H1 (cell line): ENCODE data around the gene ABCB11. TPM values are rescaled to one million over a fixed set of nuclear protein-coding genes. Genes with fewer than 3 reads are reported as not detected.

Experiments used
- CTCF ChIA-PET: fragments of 300-600 bp; sonication (Branson Sonifier 250); formaldehyde crosslinking; loops from one replicate; lab custom pipeline; 2021; ENCODE audit not compliant: partially characterized antibody; lab: Charles Lee
- POLR2A ChIA-PET: fragments of 300-600 bp; sonication (Branson Sonifier 250); formaldehyde crosslinking; loops from one replicate; lab custom pipeline; 2021; ENCODE audit warnings: inconsistent platforms; ENCODE audit not compliant: partially characterized antibody; lab: Charles Lee
- DNase-seq, 2 experiments: peaks; one replicate each; pipeline versions ENCODE4 v3.0.0 to v3.0.0-alpha.2; 2010 to 2022; ENCODE audit warnings: low spot score in 2 of 2, low read depth in 1 of 2, mixed read lengths in 1 of 2
- FAIRE-seq: peaks from 2 replicates; lab custom pipeline; 2011; peaks lifted over from hg19 to GRCh38; lab: Jason Lieb, UNC
- H2AFZ ChIP-seq: 2 replicates; pipeline ENCODE4 v1.8.1; 2012; ENCODE audit warnings: low read length, inconsistent platforms
- H2AK5ac ChIP-seq: 2 replicates; pipeline ENCODE4 v1.6.1; 2013; ENCODE audit warnings: low read depth, low read length
- H2BK120ac ChIP-seq: replicated peaks from 2 replicates; pipeline ENCODE3; 2013; ENCODE audit warnings: low read depth, low read length, inconsistent platforms
- H2BK12ac ChIP-seq: 2 replicates; pipeline ENCODE4 v1.6.1; 2013; ENCODE audit warnings: low read depth, low read length
- H2BK15ac ChIP-seq: 2 replicates; pipeline ENCODE4 v1.6.1; 2013; ENCODE audit warnings: low read length
- H2BK20ac ChIP-seq: 2 replicates; pipeline ENCODE4 v1.6.1; 2013; ENCODE audit warnings: low read length
- H2BK5ac ChIP-seq: 2 replicates; pipeline ENCODE4 v1.6.1; 2013; ENCODE audit warnings: low read depth, low read length
- H3K14ac ChIP-seq: 2 replicates; pipeline ENCODE4 v1.6.1; 2013; ENCODE audit warnings: inconsistent platforms; ENCODE audit not compliant: insufficient read length
- H3K18ac ChIP-seq: 2 replicates; pipeline ENCODE4 v1.6.1; 2013; ENCODE audit warnings: low read length; ENCODE audit errors: extremely low read depth
- H3K23ac ChIP-seq: 2 replicates; pipeline ENCODE4 v1.6.1; 2013; ENCODE audit warnings: inconsistent platforms; ENCODE audit not compliant: insufficient read length
- H3K23me2 ChIP-seq: 2 replicates; pipeline ENCODE4 v1.6.1; 2013; ENCODE audit warnings: low read depth, low read length
- H3K27ac ChIP-seq: 2 replicates; pipeline ENCODE4 v1.6.1; 2011; ENCODE audit warnings: low read depth, low read length, inconsistent platforms
- H3K27me3 ChIP-seq, 4 experiments: replicated peaks in 1 of 4; 1 replicate in 1 of 4; 2 replicates in 3 of 4; pipeline versions ENCODE4 v1.6.1 to v1.8.1; 2011 to 2013; ENCODE audit warnings: low read length in 3 of 4, mild to moderate bottlenecking in 3 of 4, inconsistent platforms in 2 of 4, mixed read lengths in 2 of 4, moderate library complexity in 1 of 4; ENCODE audit not compliant: control insufficient read depth in 3 of 4, insufficient read depth in 3 of 4; ENCODE audit errors: extremely low read depth in 1 of 4
- H3K36me3 ChIP-seq, 4 experiments: 2 replicates each; pipeline versions ENCODE4 v1.6.1 to v1.8.1; 2011 to 2013; ENCODE audit warnings: mild to moderate bottlenecking in 4 of 4, low read length in 3 of 4, moderate library complexity in 2 of 4, control low read depth in 1 of 4, inconsistent platforms in 1 of 4; ENCODE audit not compliant: insufficient read depth in 4 of 4, control insufficient read depth in 2 of 4
- H3K4ac ChIP-seq: replicated peaks from 2 replicates; pipeline ENCODE3; 2013; ENCODE audit warnings: low read length, low read depth, mixed read lengths, inconsistent platforms; ENCODE audit not compliant: insufficient read length
- H3K4me1 ChIP-seq, 4 experiments: replicated peaks in 1 of 4; 1 replicate in 1 of 4; 2 replicates in 3 of 4; pipeline versions ENCODE4 v1.6.1 to v1.8.1; 2011 to 2013; ENCODE audit warnings: low read length in 3 of 4, inconsistent platforms in 2 of 4, mixed read lengths in 1 of 4; ENCODE audit not compliant: insufficient read depth in 4 of 4, control insufficient read depth in 3 of 4
- H3K4me2 ChIP-seq, 2 experiments: 2 replicates each; pipeline versions ENCODE4 v1.6.1 to v1.8.1; 2011 to 2013; ENCODE audit warnings: low read depth in 2 of 2, low read length in 2 of 2, control low read depth in 1 of 2, inconsistent platforms in 1 of 2, mild to moderate bottlenecking in 1 of 2; ENCODE audit not compliant: insufficient read depth in 1 of 2
- H3K4me3 ChIP-seq, 4 experiments: fragments of 200-600, 300-600 bp in 1 of 4; sonication (generic), shearing (Covaris generic), sonication (Bioruptor Twin) in 1 of 4; 2 replicates each; pipeline versions ENCODE4 v1.5.1 to v1.8.1; 2011 to 2016; ENCODE audit warnings: low read length in 4 of 4, low read depth in 3 of 4, control low read depth in 2 of 4, inconsistent platforms in 2 of 4, mild to moderate bottlenecking in 2 of 4, mixed read lengths in 1 of 4, moderate library complexity in 1 of 4; ENCODE audit not compliant: insufficient read depth in 2 of 4; ENCODE audit errors: extremely low read depth in 1 of 4
- H3K56ac ChIP-seq: replicated peaks from 2 replicates; pipeline ENCODE3; 2013; ENCODE audit warnings: low read depth, mild to moderate bottlenecking, mixed read lengths, low read length, inconsistent platforms; ENCODE audit not compliant: insufficient read length
- H3K79me1 ChIP-seq: 2 replicates; pipeline ENCODE4 v1.6.1; 2013; ENCODE audit warnings: low read depth, low read length, control low read depth
- H3K79me2 ChIP-seq, 2 experiments: 2 replicates each; pipeline versions ENCODE4 v1.6.1 to v1.8.1; 2012 to 2013; ENCODE audit warnings: low read length in 2 of 2, mild to moderate bottlenecking in 2 of 2, inconsistent platforms in 1 of 2; ENCODE audit not compliant: insufficient read depth in 2 of 2, control insufficient read depth in 1 of 2
- H3K9ac ChIP-seq, 4 experiments: replicated peaks in 1 of 4; 1 replicate in 1 of 4; 2 replicates in 3 of 4; pipeline versions ENCODE4 v1.6.1 to v1.8.1; 2011 to 2013; ENCODE audit warnings: low read depth in 3 of 4, low read length in 3 of 4, control low read depth in 2 of 4, mild to moderate bottlenecking in 2 of 4, moderate library complexity in 2 of 4, inconsistent platforms in 1 of 4; ENCODE audit errors: extremely low read depth in 1 of 4
- H3K9me3 ChIP-seq, 2 experiments: 2 replicates each; pipeline versions ENCODE4 v1.6.1 to v1.8.1; 2012 to 2013; ENCODE audit warnings: mild to moderate bottlenecking in 2 of 2, moderate library complexity in 2 of 2, control low read depth in 1 of 2, inconsistent platforms in 1 of 2, low read depth in 1 of 2, low read length in 1 of 2, mixed read lengths in 1 of 2; ENCODE audit not compliant: insufficient read depth in 2 of 2
- H4K20me1 ChIP-seq, 2 experiments: replicated peaks in 1 of 2; 2 replicates each; pipeline versions ENCODE3 to v1.8.1; 2011 to 2013; ENCODE audit warnings: inconsistent platforms in 2 of 2, low read length in 2 of 2, mild to moderate bottlenecking in 1 of 2; ENCODE audit not compliant: insufficient read depth in 2 of 2, control insufficient read depth in 1 of 2
- H4K5ac ChIP-seq: 2 replicates; pipeline ENCODE4 v1.6.1; 2013; ENCODE audit warnings: low read length, low read depth, mixed read lengths, inconsistent platforms; ENCODE audit not compliant: insufficient read length
- H4K8ac ChIP-seq: 2 replicates; pipeline ENCODE4 v1.8.0; 2013; ENCODE audit warnings: mild to moderate bottlenecking, moderate library complexity, low read length, inconsistent platforms; ENCODE audit not compliant: insufficient read depth; ENCODE audit errors: extremely low read depth
- H4K91ac ChIP-seq: replicated peaks from 2 replicates; pipeline ENCODE3; 2013; ENCODE audit warnings: low read length, mixed read lengths, inconsistent platforms; ENCODE audit not compliant: insufficient read length
- BCL11A ChIP-seq, 2 experiments: IDR thresholded peaks; one replicate each; pipeline ENCODE4 v1.6.1; 2011; ENCODE audit warnings: low read depth in 2 of 2, low read length in 2 of 2, mild to moderate bottlenecking in 2 of 2
- CBX8 ChIP-seq: fragments of 300-800, 300-1000 bp; sonication (generic); IDR thresholded peaks from 2 replicates; pipeline ENCODE4 v1.7.1; 2016; ENCODE audit warnings: low read depth, low read length, borderline replicate concordance
- CHD1 ChIP-seq: IDR thresholded peaks from 2 replicates; pipeline ENCODE4 v1.6.1; 2012; ENCODE audit warnings: low read depth, low read length, improper control_type of control experiment
- HDAC2 ChIP-seq, 2 experiments: fragments of 300-600 bp in 1 of 2; sonication (generic) in 1 of 2; IDR thresholded peaks; 2 replicates each; pipeline ENCODE4 v1.6.1; 2011 to 2012; ENCODE audit warnings: low read depth in 2 of 2, low read length in 2 of 2, mild to moderate bottlenecking in 2 of 2, moderate library complexity in 2 of 2, borderline replicate concordance in 1 of 2, inconsistent platforms in 1 of 2
- RNF2 ChIP-seq: fragments of 200-900, 300-1000 bp; sonication (generic); IDR thresholded peaks from 2 replicates; pipeline ENCODE4 v1.7.1; 2016; ENCODE audit warnings: borderline replicate concordance, low read depth, mild to moderate bottlenecking, antibody characterized with exemption, low read length; ENCODE audit not compliant: poor library complexity, severe bottlenecking; ENCODE audit errors: missing control alignments
- SIX5 ChIP-seq: IDR thresholded peaks from 2 replicates; pipeline ENCODE4 v1.6.1; 2011; ENCODE audit warnings: mild to moderate bottlenecking, low read depth, low read length
- ZNF274 ChIP-seq: IDR thresholded peaks from 2 replicates; pipeline ENCODE4 v1.7.0; 2012; ENCODE audit warnings: low read length, borderline replicate concordance; ENCODE audit errors: extremely low read depth
- WGBS, 2 experiments: shearing (Covaris generic) in 1 of 2; methylation state at CpG; one replicate each; pipeline versions ENCODE4 v1.1.6 to v1.1.7; 2013 to 2015; ENCODE audit warnings: low lambda C conversion rate in 2 of 2, mixed read lengths in 2 of 2, inconsistent platforms in 1 of 2, low coverage in 1 of 2, missing lambda C conversion rate in 1 of 2; ENCODE audit not compliant: insufficient replicate concordance in 2 of 2, insufficient coverage in 1 of 2, insufficient read length in 1 of 2; ENCODE audit errors: extremely low coverage in 1 of 2, missing lambda C conversion rate in 1 of 2; 5-methylcytosine and 5-hydroxymethylcytosine counted together
- polyA plus RNA-seq, 7 experiments: library from polyadenylated mRNA; depleted of rRNA in 3 of 7; stranded (reverse) in 5 of 7; unstranded in 2 of 7; fragments of >200 nt in 5 of 7; fragments of 200-250 nt in 2 of 7; gene quantifications; 1 replicate in 5 of 7; 2 replicates in 1 of 7; 4 replicates in 1 of 7; pipeline versions ENCODE4 v1.2.1 to v1.2.3, GENCODE V29; 2011 to 2013; ENCODE audit warnings: missing spikeins in 2 of 7, mixed read lengths in 2 of 7
- total RNA-seq: library from RNA; stranded (reverse); fragmentation: NEBNext Ultra II Directional; extraction: Animal tissue kit (Norgen Biotek cat#: 25700); gene quantifications from 2 replicates; pipeline ENCODE4 v1.2.1, GENCODE V29; 2021
- TF ChIP-seq, protein P1 (sequence below), 3 experiments: IDR thresholded peaks; 1 replicate in 2 of 3; 2 replicates in 1 of 3; pipeline versions ENCODE4 v1.5.1 to v1.6.1; 2011; ENCODE audit warnings: low read length in 3 of 3, mild to moderate bottlenecking in 3 of 3, inconsistent platforms in 2 of 3, low read depth in 1 of 3, moderate library complexity in 1 of 3; ENCODE audit not compliant: insufficient read depth in 1 of 3; ENCODE audit errors: control extremely low read depth in 1 of 3

ABCB11 gene
- total and polyA plus RNA-seq, 2 of the 8 experiments (the other 6 are each of a cell fraction or from before 2014, with no cell fraction given) = not detected

DNA sequence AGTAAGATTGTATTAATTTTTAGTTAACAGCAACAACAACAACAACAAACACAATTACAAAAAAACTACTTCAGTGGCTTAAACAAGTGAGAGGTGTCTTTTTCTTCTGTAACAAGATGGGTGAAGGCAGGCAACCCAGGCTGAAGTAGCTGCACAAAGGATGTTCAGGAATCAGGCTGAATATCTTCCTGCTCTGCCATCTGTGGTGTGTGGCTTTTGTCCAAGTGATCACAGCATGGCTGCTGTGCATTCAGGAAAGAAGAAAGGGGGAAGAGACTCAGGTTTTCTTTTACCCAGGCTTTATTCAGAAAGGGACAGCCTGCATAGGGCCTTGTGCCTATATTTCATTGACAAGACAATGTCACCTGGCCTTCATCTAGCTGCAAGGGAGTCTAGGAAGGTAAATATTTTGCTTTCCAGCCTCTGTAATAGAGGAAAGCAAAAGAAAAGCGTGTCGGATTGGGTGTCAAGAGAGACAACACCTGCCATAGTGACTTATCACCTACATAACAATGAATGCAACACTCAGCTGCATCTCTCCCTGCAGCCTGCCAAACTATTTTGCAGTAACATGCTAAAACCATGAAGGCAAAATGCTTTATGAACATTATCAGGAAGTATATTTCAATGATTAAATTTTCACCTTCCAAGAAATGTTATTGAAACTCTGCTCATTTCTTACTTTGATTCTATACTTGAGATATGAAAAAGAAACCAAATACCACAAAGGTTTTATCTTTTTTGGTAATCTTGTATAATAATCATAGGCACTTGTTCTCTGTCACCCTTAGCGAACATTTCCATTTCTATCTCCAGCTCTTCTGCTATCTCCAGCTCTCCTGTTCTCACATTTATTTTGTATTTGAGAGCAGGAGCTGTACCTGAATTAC is 115.4 kb downstream of the ABCB11 start:
- CTCF ChIA-PET = no interaction called here
- POLR2A ChIA-PET = no interaction called here
- no peak for FAIRE-seq
- TF ChIP-seq, protein P1, sequence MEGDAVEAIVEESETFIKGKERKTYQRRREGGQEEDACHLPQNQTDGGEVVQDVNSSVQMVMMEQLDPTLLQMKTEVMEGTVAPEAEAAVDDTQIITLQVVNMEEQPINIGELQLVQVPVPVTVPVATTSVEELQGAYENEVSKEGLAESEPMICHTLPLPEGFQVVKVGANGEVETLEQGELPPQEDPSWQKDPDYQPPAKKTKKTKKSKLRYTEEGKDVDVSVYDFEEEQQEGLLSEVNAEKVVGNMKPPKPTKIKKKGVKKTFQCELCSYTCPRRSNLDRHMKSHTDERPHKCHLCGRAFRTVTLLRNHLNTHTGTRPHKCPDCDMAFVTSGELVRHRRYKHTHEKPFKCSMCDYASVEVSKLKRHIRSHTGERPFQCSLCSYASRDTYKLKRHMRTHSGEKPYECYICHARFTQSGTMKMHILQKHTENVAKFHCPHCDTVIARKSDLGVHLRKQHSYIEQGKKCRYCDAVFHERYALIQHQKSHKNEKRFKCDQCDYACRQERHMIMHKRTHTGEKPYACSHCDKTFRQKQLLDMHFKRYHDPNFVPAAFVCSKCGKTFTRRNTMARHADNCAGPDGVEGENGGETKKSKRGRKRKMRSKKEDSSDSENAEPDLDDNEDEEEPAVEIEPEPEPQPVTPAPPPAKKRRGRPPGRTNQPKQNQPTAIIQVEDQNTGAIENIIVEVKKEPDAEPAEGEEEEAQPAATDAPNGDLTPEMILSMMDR (IDR thresholded peaks at IDR 0.05; ENCODE audit: control extremely low read depth in 1 of 3, insufficient read depth in 1 of 3, low read depth in 1 of 3, low read length in 3 of 3) = no peak
- TF ChIP-seq ZNF274 (no peak), CBX8 (no peak), BCL11A (IDR thresholded peaks at IDR 0.05; ENCODE audit: low read depth in 2 of 2, low read length in 2 of 2) (no peak), HDAC2 (IDR thresholded peaks at IDR 0.05; ENCODE audit: borderline replicate concordance in 1 of 2, low read depth in 2 of 2, low read length in 2 of 2) (no peak), CHD1 (no peak), RNF2 (no peak), SIX5 (no peak)

More for the DNA sequence above, 115.4 kb downstream of the ABCB11 start:
- 87% methylated on average over 3 of the region's 3 CpGs; no CpG with 5 or more reads in 1 of the 2 experiments for WGBS, 2 experiments
- H2BK20ac ChIP-seq = no peak overlapping the region
- no peak overlapping the region for H3K4me2 ChIP-seq
- no peak overlapping the region for H3K56ac ChIP-seq
- H3K4ac ChIP-seq = no peak overlapping the region
- H4K8ac ChIP-seq = no peak overlapping the region
- no peak for DNase-seq
- H4K5ac ChIP-seq = no peak overlapping the region
- H3K23ac ChIP-seq = no peak overlapping the region
- no peak overlapping the region for H3K18ac ChIP-seq
- H3K79me2 ChIP-seq = no peaks in the 10 kb centered on the region
- H3K36me3 ChIP-seq = no peaks in the 10 kb centered on the region
- H2BK5ac ChIP-seq = no peak overlapping the region
- no peaks in the 10 kb centered on the region for H4K20me1 ChIP-seq
- no peak overlapping the region for H3K9ac ChIP-seq
- H3K14ac ChIP-seq = no peak overlapping the region
- no peak overlapping the region for H3K4me3 ChIP-seq
- H3K27ac ChIP-seq = no peak overlapping the region
- H3K9me3 ChIP-seq = peaks cover 5 to 6% of the 10 kb centered on the region in 2 experiments; a peak in 3 of 4 replicates
- H2BK120ac ChIP-seq = no peak overlapping the region
- no peaks in the 10 kb centered on the region for H3K79me1 ChIP-seq
- H2BK15ac ChIP-seq = no peak overlapping the region
- H2BK12ac ChIP-seq = no peak overlapping the region
- H4K91ac ChIP-seq = no peak overlapping the region
- no peaks in the 10 kb centered on the region for H3K23me2 ChIP-seq
- H2AK5ac ChIP-seq = no peak overlapping the region
- H3K4me1 ChIP-seq = peaks cover 2 to 15% (median 10%) of the 10 kb centered on the region in 4 experiments; a peak in 6 of 7 replicates
- H2AFZ ChIP-seq = no peak overlapping the region
- peaks cover 0 to 2% (median 0%) of the 10 kb centered on the region in 4 experiments; a peak in 1 of 7 replicates for H3K27me3 ChIP-seq
